ENCODE measurements around the gene CAPN5. TPM values are rescaled to one million over a fixed set of nuclear protein-coding genes. Genes with fewer than 3 reads are reported as not detected.

CAPN5 gene
- total and polyA plus RNA-seq, 2 donors, result 1.5 to 3.0 TPM

GRCh38 chr11:77029829-77030228, 36.9 kb upstream of the CAPN5 start:
- Histone ChIP-seq H3K9me3 (ENCODE audit: control insufficient read depth in 2 of 2, insufficient read depth in 1 of 2, low read length in 1 of 2) (no peaks in the 10 kb centered on the region), H3K4me3 (ENCODE audit: low read length in 2 of 2) (no peak overlapping the region), H3K27me3 (ENCODE audit: control insufficient read depth in 2 of 2, insufficient read depth in 1 of 2, low read length in 1 of 2) (peaks cover 0 to 8% of the 10 kb centered on the region in 2 donors), H3K27ac (ENCODE audit: low read depth in 1 of 2, low read length in 1 of 2) (no peak overlapping the region), H3K4me1 (ENCODE audit: control insufficient read depth in 2 of 2, insufficient read depth in 2 of 2, low read length in 2 of 2) (no peaks in the 10 kb centered on the region), H3K36me3 (ENCODE audit: control insufficient read depth in 2 of 2, insufficient read depth in 2 of 2, low read length in 1 of 2) (no peaks in the 10 kb centered on the region)
- 91% methylated on average over 7 of the region's 7 CpGs for WGBS
- DNase-seq (ENCODE audit: low read depth in 6 of 9, low spot score in 9 of 9), result no peak

GRCh38 chr11:77030834-77031414, 35.8 kb upstream of the CAPN5 start:
- no peak for DNase-seq (ENCODE audit: low read depth in 6 of 9, low spot score in 9 of 9)
- Histone ChIP-seq H3K27ac (ENCODE audit: low read depth in 1 of 2, low read length in 1 of 2) (no peak overlapping the region), H3K9me3 (ENCODE audit: control insufficient read depth in 2 of 2, insufficient read depth in 1 of 2, low read length in 1 of 2) (no peaks in the 10 kb centered on the region), H3K4me1 (ENCODE audit: control insufficient read depth in 2 of 2, insufficient read depth in 2 of 2, low read length in 2 of 2) (no peaks in the 10 kb centered on the region), H3K36me3 (ENCODE audit: control insufficient read depth in 2 of 2, insufficient read depth in 2 of 2, low read length in 1 of 2) (no peaks in the 10 kb centered on the region), H3K4me3 (ENCODE audit: low read length in 2 of 2) (no peak overlapping the region), H3K27me3 (ENCODE audit: control insufficient read depth in 2 of 2, insufficient read depth in 1 of 2, low read length in 1 of 2) (peaks cover 0 to 10% of the 10 kb centered on the region in 2 donors)
- 94% methylated on average over 12 of the region's 12 CpGs for WGBS

GRCh38 chr11:77031599-77031998, 35.2 kb upstream of the CAPN5 start:
- Histone ChIP-seq H3K27me3 (ENCODE audit: control insufficient read depth in 2 of 2, insufficient read depth in 1 of 2, low read length in 1 of 2) (peaks cover 0 to 11% of the 10 kb centered on the region in 2 donors), H3K27ac (ENCODE audit: low read depth in 1 of 2, low read length in 1 of 2) (no peak overlapping the region), H3K9me3 (ENCODE audit: control insufficient read depth in 2 of 2, insufficient read depth in 1 of 2, low read length in 1 of 2) (no peaks in the 10 kb centered on the region), H3K4me3 (ENCODE audit: low read length in 2 of 2) (no peak overlapping the region), H3K4me1 (ENCODE audit: control insufficient read depth in 2 of 2, insufficient read depth in 2 of 2, low read length in 2 of 2) (no peaks in the 10 kb centered on the region), H3K36me3 (ENCODE audit: control insufficient read depth in 2 of 2, insufficient read depth in 2 of 2, low read length in 1 of 2) (no peaks in the 10 kb centered on the region)
- no peak for DNase-seq (ENCODE audit: low read depth in 6 of 9, low spot score in 9 of 9)
- WGBS, result 96% methylated on average over 3 of the region's 3 CpGs

GRCh38 chr11:77035039-77035438, 31.7 kb upstream of the CAPN5 start:
- no peak for DNase-seq (ENCODE audit: low read depth in 6 of 9, low spot score in 9 of 9)
- Histone ChIP-seq H3K27ac (ENCODE audit: low read depth in 1 of 2, low read length in 1 of 2) (no peak overlapping the region), H3K4me1 (ENCODE audit: control insufficient read depth in 2 of 2, insufficient read depth in 2 of 2, low read length in 2 of 2) (peaks cover 4 to 6% of the 10 kb centered on the region in 2 donors), H3K27me3 (ENCODE audit: control insufficient read depth in 2 of 2, insufficient read depth in 1 of 2, low read length in 1 of 2) (peaks cover 11 to 37% of the 10 kb centered on the region in 2 donors), H3K36me3 (ENCODE audit: control insufficient read depth in 2 of 2, insufficient read depth in 2 of 2, low read length in 1 of 2) (no peaks in the 10 kb centered on the region), H3K9me3 (ENCODE audit: control insufficient read depth in 2 of 2, insufficient read depth in 1 of 2, low read length in 1 of 2) (no peaks in the 10 kb centered on the region), H3K4me3 (ENCODE audit: low read length in 2 of 2) (no peak overlapping the region)
- WGBS, result 97% methylated on average over 2 of the region's 2 CpGs

- Histone ChIP-seq H3K27me3 (ENCODE audit: control insufficient read depth in 2 of 2, insufficient read depth in 1 of 2, low read length in 1 of 2) (peaks cover 13 to 42% of the 10 kb centered on the region in 2 donors), H3K9me3 (ENCODE audit: control insufficient read depth in 2 of 2, insufficient read depth in 1 of 2, low read length in 1 of 2) (peaks cover 0 to 3% of the 10 kb centered on the region in 2 donors), H3K27ac (ENCODE audit: low read depth in 1 of 2, low read length in 1 of 2) (no peak overlapping the region), H3K4me3 (ENCODE audit: low read length in 2 of 2) (no peak overlapping the region), H3K4me1 (ENCODE audit: control insufficient read depth in 2 of 2, insufficient read depth in 2 of 2, low read length in 2 of 2) (peaks cover 6% of the 10 kb centered on the region in 2 donors), H3K36me3 (ENCODE audit: control insufficient read depth in 2 of 2, insufficient read depth in 2 of 2, low read length in 1 of 2) (no peaks in the 10 kb centered on the region)
- no peak for DNase-seq (ENCODE audit: low read depth in 6 of 9, low spot score in 9 of 9)
- 72% methylated on average over 5 of the region's 5 CpGs for WGBS
These were observed 31.2 kb upstream of the CAPN5 start for GRCh38 chr11:77035580-77035979.

- peaks cover 0 to 10% of the 10 kb centered on the region in 2 donors for H3K9me3 ChIP-seq (ENCODE audit: control insufficient read depth in 2 of 2, insufficient read depth in 1 of 2, low read length in 1 of 2)
- H3K27ac ChIP-seq (ENCODE audit: low read depth in 1 of 2, low read length in 1 of 2), result no peak overlapping the region
- DNase-seq (ENCODE audit: low read depth in 6 of 9, low spot score in 9 of 9), result no peak
- no peaks in the 10 kb centered on the region for H3K36me3 ChIP-seq (ENCODE audit: control insufficient read depth in 2 of 2, insufficient read depth in 2 of 2, low read length in 1 of 2)
- H3K4me1 ChIP-seq (ENCODE audit: control insufficient read depth in 2 of 2, insufficient read depth in 2 of 2, low read length in 2 of 2), result peaks cover 6% of the 10 kb centered on the region in 2 donors
- H3K27me3 ChIP-seq (ENCODE audit: control insufficient read depth in 2 of 2, insufficient read depth in 1 of 2, low read length in 1 of 2), result peaks cover 13 to 45% of the 10 kb centered on the region in 2 donors
- WGBS, result 92% methylated on average over 5 of the region's 5 CpGs
- no peak overlapping the region for H3K4me3 ChIP-seq (ENCODE audit: low read length in 2 of 2)
These were observed 30.4 kb upstream of the CAPN5 start for GRCh38 chr11:77036398-77036797.

GRCh38 chr11:77037057-77037456, 29.7 kb upstream of the CAPN5 start:
- no peak overlapping the region for H3K4me3 ChIP-seq (ENCODE audit: low read length in 2 of 2)

GRCh38 chr11:77038029-77038824, 28.5 kb upstream of the CAPN5 start:
- Histone ChIP-seq H3K4me3 (ENCODE audit: low read length in 2 of 2) (no peak overlapping the region), H3K27me3 (ENCODE audit: control insufficient read depth in 2 of 2, insufficient read depth in 1 of 2, low read length in 1 of 2) (peaks cover 13 to 49% of the 10 kb centered on the region in 2 donors), H3K9me3 (ENCODE audit: control insufficient read depth in 2 of 2, insufficient read depth in 1 of 2, low read length in 1 of 2) (peaks cover 0 to 11% of the 10 kb centered on the region in 2 donors), H3K4me1 (ENCODE audit: control insufficient read depth in 2 of 2, insufficient read depth in 2 of 2, low read length in 2 of 2) (peaks cover 6% of the 10 kb centered on the region in 2 donors), H3K36me3 (ENCODE audit: control insufficient read depth in 2 of 2, insufficient read depth in 2 of 2, low read length in 1 of 2) (no peaks in the 10 kb centered on the region), H3K27ac (ENCODE audit: low read depth in 1 of 2, low read length in 1 of 2) (no peak overlapping the region)
- 90% methylated on average over 10 of the region's 10 CpGs for WGBS
- DNase-seq (ENCODE audit: low read depth in 6 of 9, low spot score in 9 of 9), result no peak

More at GRCh38 chr11:77037057-77037456, 29.7 kb upstream of the CAPN5 start:
- 96% methylated on average over 10 of the region's 10 CpGs for WGBS
- Histone ChIP-seq H3K4me1 (ENCODE audit: control insufficient read depth in 2 of 2, insufficient read depth in 2 of 2, low read length in 2 of 2) (peaks cover 6% of the 10 kb centered on the region in 2 donors), H3K36me3 (ENCODE audit: control insufficient read depth in 2 of 2, insufficient read depth in 2 of 2, low read length in 1 of 2) (no peaks in the 10 kb centered on the region), H3K27ac (ENCODE audit: low read depth in 1 of 2, low read length in 1 of 2) (no peak overlapping the region), H3K27me3 (ENCODE audit: control insufficient read depth in 2 of 2, insufficient read depth in 1 of 2, low read length in 1 of 2) (peaks cover 13 to 48% of the 10 kb centered on the region in 2 donors), H3K9me3 (ENCODE audit: control insufficient read depth in 2 of 2, insufficient read depth in 1 of 2, low read length in 1 of 2) (peaks cover 0 to 11% of the 10 kb centered on the region in 2 donors)
- DNase-seq (ENCODE audit: low read depth in 6 of 9, low spot score in 9 of 9), result no peak

- H3K9me3 ChIP-seq (ENCODE audit: control insufficient read depth in 2 of 2, insufficient read depth in 1 of 2, low read length in 1 of 2), result peaks cover 0 to 11% of the 10 kb centered on the region in 2 donors
- H3K27ac ChIP-seq (ENCODE audit: low read depth in 1 of 2, low read length in 1 of 2), result no peak overlapping the region
- DNase-seq (ENCODE audit: low read depth in 6 of 9, low spot score in 9 of 9), result no peak
- H3K27me3 ChIP-seq (ENCODE audit: control insufficient read depth in 2 of 2, insufficient read depth in 1 of 2, low read length in 1 of 2), result peaks cover 13 to 49% of the 10 kb centered on the region in 2 donors
- H3K4me3 ChIP-seq (ENCODE audit: low read length in 2 of 2), result no peak overlapping the region
- 83% methylated on average over 16 of the region's 16 CpGs for WGBS
- no peaks in the 10 kb centered on the region for H3K36me3 ChIP-seq (ENCODE audit: control insufficient read depth in 2 of 2, insufficient read depth in 2 of 2, low read length in 1 of 2)
- peaks cover 6% of the 10 kb centered on the region in 2 donors for H3K4me1 ChIP-seq (ENCODE audit: control insufficient read depth in 2 of 2, insufficient read depth in 2 of 2, low read length in 2 of 2)
These were observed 27.9 kb upstream of the CAPN5 start for GRCh38 chr11:77038825-77039326.

Data from thymus (tissue), 11 donors.